Measurements from ENCODE around the gene CHST6.
"Not testable (repeated sequence)": the region's sequence is repeated elsewhere in the genome, so short reads cannot be mapped to it uniquely, and the experiment has no call there.

CHST6 gene

DNA sequence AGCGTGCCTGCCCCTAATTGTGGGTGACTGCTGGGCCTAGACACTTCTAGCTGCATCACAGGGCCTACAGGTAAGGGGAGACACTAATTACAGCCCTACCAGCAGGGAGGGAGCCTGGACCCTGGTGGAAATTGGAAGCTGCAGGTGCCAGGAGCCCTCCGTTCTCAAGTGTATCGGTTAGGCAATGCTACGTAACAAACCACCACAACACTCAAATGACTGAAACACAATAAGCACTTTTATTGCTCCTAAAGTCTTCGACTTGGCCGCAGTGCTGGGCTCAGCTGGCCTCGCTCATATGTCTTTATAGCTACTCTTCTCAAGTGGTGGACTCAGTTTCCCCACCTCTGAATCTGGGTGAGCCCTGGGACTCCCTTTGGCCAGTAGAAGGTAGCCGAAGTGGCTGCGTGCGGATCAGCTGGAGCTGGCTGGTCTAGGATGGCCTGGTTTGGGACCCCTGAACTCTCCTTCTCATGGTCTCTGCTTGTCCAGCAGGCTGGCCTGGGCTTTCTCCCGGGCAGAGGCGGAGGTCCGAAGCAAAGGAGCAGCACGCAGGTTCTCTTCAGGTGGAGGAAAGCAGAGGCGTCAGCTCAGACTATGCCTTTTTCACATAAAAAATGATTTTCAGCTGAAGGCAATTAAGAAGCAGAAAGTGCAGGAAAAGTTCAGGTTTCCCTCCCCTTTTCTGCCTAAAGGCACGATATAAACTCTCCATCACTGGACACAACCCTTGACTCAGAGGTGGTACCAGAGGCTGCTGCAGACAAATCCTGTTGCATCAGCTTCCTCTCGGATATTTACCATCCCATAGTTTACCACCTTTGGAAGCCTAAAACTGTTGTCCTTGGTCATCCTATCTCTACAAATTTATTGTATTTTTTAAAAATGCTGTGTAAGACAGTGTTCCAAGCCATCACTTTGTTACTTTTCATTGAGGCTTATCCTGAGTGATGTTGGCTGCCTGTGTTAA lies 22.0 kb downstream of the CHST6 start:
- no peak for DNase-seq (ENCODE audit: low read depth)
- TF ChIP-seq, protein P1, sequence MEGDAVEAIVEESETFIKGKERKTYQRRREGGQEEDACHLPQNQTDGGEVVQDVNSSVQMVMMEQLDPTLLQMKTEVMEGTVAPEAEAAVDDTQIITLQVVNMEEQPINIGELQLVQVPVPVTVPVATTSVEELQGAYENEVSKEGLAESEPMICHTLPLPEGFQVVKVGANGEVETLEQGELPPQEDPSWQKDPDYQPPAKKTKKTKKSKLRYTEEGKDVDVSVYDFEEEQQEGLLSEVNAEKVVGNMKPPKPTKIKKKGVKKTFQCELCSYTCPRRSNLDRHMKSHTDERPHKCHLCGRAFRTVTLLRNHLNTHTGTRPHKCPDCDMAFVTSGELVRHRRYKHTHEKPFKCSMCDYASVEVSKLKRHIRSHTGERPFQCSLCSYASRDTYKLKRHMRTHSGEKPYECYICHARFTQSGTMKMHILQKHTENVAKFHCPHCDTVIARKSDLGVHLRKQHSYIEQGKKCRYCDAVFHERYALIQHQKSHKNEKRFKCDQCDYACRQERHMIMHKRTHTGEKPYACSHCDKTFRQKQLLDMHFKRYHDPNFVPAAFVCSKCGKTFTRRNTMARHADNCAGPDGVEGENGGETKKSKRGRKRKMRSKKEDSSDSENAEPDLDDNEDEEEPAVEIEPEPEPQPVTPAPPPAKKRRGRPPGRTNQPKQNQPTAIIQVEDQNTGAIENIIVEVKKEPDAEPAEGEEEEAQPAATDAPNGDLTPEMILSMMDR (conservative IDR thresholded peaks at IDR 0.05; ENCODE audit: low read depth, low read length), result no peak
- H3K4me3 ChIP-seq (ENCODE audit: low read depth, low read length), result no peak overlapping the region

DNA sequence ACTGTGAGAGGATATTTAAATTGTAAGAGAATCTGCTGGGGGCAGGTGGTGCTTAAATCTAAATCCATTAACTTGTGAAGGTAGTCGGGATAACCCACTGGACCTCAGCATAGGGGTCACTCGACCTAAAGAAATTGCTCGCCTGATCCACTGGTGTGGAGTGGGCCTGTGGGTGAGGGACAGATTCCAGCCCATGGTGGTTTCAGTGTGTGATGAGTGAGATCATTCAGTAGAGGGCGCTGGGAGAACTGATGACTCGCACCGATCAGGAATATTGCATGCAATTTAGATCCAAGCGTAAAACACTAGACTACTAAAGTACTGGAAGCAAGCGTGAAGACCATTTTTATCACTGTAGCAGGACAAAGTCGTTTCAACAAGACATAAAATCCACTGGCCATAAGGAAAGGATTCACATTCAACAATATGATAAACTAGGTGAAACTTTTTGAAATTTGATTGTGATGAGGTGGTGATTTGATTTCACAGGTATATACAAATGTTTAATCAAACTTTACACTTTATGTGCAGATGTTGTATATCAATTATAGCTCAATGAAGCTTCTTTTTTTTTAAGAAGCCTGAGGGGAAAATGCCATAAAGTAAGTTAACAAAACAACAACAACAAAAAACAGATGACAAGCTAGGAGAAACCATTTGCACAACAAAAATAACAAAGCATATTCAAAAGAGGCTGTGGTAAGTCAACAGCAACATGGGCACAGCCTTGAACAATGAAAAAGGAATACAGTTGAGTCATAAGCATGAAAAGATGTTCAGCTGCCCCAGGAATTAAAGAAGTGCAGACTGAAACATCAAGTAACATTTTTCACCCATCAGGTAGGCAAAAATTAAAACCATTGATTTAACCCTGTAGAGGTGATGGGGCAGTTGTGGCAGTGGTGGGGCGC lies 23.3 kb downstream of the CHST6 start:
- no peak overlapping the region for H3K4me3 ChIP-seq (ENCODE audit: low read depth, low read length)
- TF ChIP-seq, protein P1 (conservative IDR thresholded peaks at IDR 0.05; ENCODE audit: low read depth, low read length), result peak; percentile 85
- peak; percentile 82 for DNase-seq (ENCODE audit: low read depth)

DNA sequence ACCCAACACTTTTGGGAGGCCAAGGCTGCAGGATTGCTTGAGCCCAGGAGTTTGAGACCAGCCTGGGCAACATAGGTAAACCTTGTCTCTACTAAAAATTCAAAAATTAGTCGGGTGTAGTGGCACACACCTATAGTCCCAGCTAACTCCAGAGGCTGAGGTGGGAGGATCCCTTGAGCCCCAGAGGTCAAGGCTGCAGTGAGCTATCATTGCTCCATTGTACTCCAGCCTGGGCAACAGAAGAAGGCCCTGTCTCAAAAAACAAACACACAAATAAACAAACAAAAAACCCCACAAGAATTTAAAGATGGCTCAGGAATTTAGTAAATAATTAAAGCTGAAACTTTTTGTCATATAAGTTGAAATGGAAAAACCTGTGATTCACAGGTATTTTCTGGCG lies 28.5 kb downstream of the CHST6 start:
- TF ChIP-seq, protein P1 (conservative IDR thresholded peaks at IDR 0.05; ENCODE audit: low read depth, low read length), result no peak
- no peak overlapping the region for H3K4me3 ChIP-seq (ENCODE audit: low read depth, low read length)
- DNase-seq (ENCODE audit: low read depth), result no peak

DNA sequence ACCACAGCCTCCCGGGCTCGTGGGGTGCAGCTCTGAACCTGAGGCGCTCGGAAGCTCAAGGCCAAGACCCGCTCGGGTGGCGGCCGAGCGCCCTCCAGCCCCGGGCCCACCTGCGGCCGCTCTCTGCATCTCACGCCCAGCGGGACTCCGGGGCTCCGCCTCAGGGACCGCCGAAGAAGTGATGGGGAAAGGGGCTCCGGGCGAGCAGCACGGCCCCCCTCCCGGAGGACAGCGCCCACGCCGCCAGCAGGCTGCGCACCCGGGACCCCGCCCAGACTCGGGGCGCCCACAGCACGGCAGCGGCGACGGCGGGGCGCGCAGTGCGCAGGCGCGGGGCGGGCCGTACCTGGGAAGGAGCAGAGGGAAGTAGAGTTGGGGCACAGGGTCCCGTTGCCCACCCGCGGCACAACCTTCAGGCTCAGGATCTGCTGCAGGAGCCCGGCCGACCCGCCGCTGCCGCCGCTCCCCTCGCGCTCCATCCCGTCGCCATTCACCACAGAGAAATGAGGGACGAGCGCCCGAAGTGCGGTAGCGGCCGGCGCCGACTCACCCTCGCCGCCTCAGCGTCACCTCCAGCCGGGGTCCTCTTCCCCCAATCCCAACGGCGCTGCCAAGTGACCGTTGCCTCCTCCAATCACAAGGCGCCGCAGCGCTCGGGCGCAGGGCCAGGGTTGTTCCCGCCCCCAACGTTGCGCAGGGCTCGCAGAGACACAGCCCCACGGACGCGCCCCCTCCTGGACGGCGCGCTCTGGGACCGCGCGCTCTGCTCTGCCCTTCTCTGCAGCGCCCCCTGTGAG lies 30.9 kb downstream of the CHST6 start, which contains the start of gene TMEM170A:
TMEM170A (minus strand) TSS at position 568 of the 797 bp plus-strand sequence; CDS start at position 479, 89 bp downstream.
- H3K4me3 ChIP-seq (ENCODE audit: low read depth, low read length), result peak within 1 kb of the TSS; percentile 91
- peak; percentile 99 for DNase-seq (ENCODE audit: low read depth)
- TF ChIP-seq, protein P1 (conservative IDR thresholded peaks at IDR 0.05; ENCODE audit: low read depth, low read length), result peak; percentile 97

DNA sequence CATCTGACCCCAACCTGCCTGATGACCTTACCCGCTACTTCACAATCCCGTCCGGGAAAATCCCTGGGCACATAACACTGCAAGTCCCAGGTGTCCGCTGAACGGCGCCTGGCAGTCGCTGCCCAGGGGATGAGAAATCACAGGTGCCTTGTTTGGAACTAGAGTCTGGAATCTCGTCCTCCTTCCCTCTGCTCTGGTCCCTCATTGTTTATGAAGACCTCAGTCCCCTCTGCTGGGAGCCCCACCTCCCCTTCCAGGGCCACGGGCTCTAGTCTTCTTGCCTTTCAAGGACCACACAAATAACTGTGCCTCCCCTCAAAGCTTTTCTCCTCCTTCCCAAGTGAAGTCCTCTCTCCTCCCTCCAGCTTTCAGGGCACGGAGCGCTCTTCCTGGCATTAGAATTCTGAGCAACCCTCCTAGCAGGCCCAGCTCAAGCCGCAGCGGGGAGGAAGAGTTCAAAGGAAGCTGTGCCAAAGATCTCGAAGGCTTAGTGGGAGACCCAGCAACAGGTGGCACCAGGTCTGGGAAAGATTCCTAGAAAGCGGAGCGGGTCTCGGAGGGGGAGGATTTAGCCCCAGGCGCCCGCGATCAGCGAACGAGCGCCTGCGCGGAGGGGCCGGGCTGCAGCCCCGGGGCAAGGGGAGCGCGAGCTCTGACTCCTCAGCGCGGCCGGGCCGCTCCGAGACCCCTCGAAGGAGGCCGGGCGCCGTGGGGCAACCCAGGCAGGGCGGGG lies 31.7 kb downstream of the CHST6 start:
- DNase-seq (ENCODE audit: low read depth), result not testable (repeated sequence)
- peak overlapping the region; percentile 91 for H3K4me3 ChIP-seq (ENCODE audit: low read depth, low read length)

DNA sequence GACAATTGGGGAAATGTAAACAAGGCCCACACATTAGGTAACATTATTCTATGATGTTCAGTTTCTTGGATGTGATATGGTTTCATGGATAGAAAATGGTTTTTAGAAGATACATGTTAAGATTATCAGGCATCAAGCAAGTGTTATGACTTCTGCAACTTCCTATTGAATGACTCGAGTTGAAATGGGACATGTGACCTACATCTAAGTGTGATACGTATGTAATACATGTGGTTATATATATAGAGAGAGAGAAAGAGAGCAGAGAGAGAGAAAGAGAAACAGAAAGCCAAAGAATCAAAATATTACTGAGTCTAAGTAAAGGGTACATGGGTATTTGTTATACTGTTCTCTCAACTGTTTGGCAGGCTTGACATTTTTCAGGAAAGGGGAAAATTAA lies 32.4 kb downstream of the CHST6 start:
- peak overlapping the region; percentile 91 for H3K4me3 ChIP-seq (ENCODE audit: low read depth, low read length)
- DNase-seq (ENCODE audit: low read depth), result no peak

More for the DNA sequence above, 32.4 kb downstream of the CHST6 start:
- TF ChIP-seq, protein P1 (conservative IDR thresholded peaks at IDR 0.05; ENCODE audit: low read depth, low read length), result no peak

Measured in choroid plexus epithelial cell (primary cell).